Kasumi-1 (cell line): ENCODE measurements around the gene TSPAN11.
"Not testable (repeated sequence)": the region's sequence is repeated elsewhere in the genome, so short reads cannot be mapped to it uniquely, and the experiment has no call there.

Source experiments
- DNase-seq, 2 experiments: peaks; one replicate each; lab custom pipeline; 2025; lab: John Stamatoyannopoulos, UW

Gene TSPAN11

DNA sequence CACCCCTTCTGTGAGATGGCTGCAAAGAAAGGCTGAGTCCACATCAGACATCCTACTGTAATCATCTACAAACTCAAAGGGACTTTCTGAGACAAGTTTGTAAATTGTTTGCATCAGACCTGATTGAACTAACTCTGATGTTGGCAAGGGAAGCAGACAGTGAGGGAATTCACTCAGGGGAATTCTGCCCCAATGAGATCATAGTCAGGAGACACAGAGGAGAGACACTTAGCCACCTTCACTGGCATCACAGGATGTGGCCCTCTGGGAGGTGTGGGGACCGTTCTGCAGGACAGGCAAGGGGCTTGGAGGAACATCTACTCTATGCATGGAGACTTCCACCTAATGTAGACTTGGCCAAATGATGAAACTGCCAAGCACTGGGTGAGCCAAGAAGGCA lies 76.5 kb downstream of the TSPAN11 start:
- no peak for DNase-seq

DNA sequence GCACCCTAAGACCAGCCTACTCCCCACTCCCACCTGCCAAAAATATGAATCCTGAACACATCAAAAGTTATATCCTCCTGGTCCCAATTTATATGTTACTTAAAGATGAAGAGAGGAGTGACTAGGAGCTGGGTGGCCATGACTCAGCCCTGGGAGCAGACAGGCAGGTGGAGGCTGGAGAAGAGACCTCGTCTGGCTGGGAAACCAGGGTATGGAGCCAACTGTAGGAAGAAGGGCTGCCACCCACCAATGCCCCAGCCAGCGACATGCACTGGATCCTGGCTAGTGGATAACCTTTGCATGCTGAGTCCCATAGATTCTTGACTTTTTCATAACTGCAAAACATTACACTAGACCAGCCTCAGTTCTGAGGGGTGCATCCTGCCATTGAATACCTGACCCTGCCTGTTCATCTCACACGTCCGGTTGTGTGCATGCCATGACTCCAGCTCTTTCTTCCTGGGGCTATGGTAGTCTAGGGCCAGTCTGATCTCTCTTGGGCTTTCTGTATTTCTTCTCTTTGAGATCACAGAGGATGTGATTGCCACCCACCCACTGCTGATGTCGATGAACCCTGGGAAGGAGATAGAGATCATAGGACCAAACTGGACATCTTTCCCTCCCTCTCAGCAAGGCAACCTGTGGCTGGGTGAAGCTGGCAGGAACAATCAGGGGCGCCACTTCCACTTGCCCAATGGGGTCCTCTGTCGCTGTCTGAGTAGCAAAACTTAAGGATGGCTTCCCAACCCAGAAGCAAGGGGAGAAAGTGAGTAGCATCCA lies 77.5 kb downstream of the TSPAN11 start:
- no peak for DNase-seq

DNA sequence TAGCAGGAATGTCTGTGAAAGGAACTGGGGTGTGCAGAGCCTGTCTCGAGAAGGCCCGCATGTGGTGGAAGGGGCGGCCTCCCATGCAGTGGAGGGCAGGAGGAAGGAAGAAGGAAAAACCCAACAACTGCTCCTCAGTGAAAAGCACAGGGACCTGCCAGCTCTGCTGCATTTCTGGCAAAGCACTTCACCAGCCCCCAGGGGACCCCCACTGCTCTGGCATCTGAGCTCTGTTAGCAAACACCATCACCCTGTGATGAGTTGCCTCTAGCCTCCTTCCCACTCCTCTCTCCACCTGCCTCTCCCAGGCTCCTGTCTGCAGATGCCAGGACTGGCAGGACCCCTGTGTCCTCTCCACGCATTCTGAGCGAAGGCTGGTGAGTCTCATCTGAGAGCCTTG lies 78.1 kb downstream of the TSPAN11 start:
- no peak for DNase-seq

DNA sequence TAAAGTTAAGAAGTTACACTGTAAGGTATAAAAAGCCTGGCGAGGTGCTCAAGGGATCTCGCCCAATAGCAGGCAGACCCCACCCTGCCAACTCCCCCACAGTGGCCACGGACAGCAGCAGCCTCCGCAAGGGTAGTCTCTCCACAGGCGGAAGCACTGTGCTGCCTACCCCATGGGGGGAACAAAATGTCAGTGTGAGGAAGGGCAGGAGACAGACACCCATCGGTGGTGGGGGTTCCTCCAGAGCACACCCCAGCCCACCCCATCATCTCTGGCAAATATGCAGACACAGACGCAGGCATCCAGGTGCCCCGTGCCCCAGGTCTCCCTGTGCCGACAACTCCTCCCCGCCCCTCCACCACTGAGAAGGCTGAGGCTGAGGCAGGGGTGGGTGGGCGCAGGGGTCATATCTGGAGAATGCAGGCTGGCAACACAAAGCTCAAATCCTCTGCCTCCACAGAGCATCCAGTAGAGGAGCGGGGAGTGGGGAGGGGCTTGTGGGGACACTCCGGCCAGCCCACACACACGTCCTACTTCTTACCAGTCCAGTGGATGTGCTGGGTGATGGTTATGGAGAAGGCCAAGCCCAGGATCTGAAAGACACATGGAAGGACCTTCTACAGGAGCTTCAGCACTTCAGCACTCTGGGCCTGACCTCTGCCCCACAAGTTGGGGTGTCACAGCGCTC lies 78.9 kb downstream of the TSPAN11 start:
- no peak for DNase-seq

DNA sequence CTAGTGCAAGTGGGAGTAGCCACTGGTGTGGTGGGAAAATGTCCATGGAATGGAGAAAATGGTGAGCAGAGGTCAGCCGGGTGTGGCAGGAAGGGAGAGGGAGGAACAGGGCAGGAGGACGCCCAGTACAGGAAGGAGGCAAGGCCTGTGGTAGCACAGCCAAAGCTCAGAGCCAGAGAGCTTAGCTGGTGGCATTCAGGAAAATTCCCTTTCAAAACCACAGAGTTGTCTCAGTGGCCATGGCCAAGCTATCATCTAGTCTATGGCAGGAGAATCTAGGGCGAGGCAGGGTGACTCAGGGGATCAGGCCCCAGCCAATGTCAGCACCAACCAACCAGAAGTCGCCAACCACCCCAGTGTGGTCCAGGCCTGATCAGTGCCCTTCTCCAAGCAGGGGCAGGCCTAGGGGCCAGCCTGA lies 79.4 kb downstream of the TSPAN11 start:
- DNase-seq = no peak

DNA sequence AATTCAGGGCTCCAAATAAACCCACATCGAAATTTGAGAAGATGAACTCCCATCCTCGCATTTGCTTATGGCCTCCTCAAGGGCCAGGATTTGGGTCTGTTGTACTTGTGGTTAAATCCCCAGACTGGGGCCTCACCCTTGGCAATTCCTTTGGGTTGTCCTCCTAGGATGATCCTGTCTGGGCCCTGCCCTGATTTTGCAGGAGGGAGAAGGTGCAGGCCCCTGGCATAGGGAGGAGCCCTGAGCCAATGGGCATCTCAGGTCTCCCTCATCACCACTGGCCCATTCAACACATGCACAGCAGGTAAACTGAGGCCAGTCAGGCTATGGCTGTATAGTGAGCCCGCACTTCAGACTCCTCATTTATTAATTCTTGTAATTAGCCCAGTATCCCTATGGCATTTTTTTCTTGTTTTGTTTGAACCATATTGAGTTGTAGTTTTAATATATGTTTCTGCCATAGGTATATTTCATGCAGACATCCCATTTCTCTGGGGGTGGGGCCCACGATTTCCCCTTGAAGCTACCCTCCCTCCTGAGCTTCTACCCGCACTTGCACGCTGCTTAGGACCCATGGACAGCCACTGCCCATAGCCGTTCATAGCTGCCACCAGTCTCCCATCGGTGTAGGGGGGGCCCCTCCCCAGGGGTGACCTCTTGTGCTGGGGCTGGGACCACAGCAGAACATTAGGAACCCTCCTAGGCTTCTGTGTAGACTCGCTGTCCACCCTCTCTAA lies 80.0 kb downstream of the TSPAN11 start:
- DNase-seq = no peak

DNA sequence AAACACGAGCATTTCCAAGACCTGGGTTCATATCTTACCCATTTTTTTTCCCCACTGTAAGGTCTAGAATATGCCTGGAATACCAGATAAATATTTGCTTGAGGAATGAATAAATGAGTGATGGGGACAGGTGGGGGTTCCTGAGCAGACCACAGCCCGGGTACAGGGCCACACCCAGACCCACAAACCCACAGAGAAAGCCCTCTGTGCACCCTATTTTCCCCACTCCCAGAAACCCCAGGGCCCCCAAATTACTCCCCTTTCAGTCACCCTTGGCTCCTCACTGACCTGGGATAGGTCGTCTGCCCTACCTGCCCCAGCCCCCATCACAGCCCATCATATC lies 80.6 kb downstream of the TSPAN11 start:
- DNase-seq = no peak

DNA sequence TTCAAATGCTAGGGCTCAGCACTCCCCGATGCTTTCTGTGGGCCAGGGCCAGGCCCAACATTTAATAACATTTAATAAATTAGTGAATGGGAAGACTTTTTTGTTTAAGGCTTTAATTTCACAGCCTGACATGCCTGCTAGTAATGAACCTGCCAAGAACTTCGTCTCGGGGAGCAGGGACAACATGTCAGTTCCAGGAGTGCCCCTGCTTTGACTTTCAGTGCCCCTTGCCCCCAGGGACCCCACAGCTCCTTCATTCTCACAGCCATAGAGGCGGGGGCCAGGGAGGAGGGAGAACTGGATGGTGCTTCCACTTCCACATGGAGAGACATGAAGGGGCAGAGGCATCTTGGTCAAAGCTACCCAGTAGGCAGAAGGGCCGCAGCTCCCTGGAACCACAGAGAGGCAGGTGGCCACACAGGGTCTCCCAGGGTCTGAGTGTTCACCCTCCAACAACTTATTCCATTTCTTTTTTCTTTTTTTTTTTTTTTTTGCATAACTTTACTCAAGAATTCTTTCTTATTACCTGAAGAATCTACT lies 81.2 kb downstream of the TSPAN11 start:
- no peak for DNase-seq

DNA sequence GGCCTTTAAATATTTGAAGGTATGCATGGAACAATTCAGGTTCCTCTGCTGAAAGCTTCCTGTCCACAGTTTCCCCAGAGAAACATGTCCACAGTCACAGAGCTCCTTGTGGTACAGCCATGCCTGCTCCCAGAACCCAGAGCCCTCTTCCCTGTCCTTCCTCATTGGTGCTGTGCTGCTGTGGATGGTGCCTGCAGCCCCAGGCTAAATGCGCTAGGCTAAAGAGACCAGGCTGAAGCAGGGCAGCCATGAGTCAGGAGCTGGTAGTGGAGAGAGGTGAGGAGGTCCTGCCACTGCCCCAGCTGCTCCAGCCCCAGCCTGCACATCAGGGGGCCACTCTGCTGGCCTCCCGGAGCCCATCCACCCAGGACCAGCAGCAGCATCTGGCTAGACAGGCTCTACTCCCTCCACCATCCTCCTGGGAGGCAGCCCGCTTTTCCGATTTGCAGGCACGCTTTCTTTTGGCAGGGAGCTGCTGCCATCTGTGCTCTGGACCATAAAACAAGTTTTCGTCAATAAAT lies 81.8 kb downstream of the TSPAN11 start:
- DNase-seq = no peak

DNA sequence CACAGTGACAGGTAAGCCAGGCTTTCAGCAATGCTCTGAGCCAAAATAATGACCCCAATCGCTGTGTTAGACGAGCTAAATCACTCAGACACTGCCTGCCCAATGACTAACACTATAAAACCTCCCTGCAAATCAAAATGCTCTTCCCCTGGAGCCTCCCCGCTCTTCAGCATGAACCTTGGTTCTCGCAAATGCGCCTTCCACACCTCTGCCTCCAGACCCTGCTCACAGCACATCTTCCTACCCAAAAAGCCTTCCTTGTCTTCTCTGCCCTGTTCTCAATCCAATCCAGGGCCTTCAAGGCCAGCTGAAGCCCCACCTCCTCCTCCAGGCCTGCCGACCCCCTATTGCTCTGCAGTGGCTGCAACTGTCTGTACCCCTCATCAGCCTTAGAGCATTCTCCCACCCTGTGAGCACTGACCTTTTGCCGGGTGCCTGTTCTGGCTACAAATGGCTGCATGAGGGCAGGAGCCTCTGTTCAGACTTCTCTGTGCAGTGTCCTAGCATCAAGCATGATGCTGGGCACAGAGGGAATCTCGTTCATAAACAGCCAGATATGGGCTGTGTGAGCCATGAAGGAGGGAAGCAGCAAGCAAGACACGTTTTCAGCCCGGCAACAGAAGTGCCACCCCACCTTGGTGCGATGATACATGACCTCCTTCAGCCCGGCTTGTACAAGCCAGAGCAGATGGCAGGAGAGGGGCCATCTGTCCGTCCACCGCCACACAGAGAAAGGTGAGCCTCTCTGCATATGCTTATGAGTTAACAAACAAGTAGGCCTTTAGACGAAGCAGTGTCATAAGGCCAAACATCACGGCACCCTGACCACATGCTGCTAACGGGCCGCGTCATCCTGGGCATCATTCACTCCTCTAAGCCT lies 82.7 kb downstream of the TSPAN11 start:
- DNase-seq = no peak

DNA sequence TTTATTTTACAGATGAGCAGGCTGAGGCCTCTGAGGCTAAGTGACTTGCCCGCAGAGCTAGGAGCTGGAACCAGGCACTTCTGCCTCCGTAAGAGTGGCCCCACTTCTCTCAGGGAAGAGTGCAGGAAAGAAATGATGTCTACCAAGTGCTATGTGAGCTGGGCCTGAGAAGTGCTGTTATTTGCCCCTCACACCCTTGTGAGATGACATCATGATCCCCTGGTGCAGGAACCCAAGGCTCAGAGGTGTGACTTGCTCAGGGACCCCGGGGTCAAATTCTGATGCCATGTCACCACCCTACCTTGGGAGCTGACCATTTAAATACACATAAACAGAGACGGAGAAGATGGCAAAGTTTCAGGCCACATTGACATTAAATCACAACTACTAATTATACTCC lies 83.4 kb downstream of the TSPAN11 start:
- no peak for DNase-seq

DNA sequence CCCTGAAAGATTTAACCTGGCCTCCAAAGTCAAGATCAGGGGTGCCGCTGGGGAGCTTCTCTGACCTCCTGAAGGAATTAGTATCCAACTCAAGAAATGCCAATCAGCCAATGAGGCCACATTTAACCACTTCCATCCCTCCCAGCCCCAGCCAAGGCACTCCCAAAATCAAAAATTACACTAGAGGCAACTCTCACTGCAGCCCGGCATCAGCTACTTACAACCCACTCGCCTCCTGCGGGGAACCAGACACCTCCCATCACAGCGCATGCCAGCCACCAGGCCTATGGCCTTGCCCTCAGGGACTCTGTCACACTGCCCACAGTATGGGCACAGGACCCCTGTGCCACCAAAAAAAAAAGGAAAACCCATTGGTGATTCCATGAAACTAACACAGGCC lies 84.8 kb downstream of the TSPAN11 start:
- no peak for DNase-seq

DNA sequence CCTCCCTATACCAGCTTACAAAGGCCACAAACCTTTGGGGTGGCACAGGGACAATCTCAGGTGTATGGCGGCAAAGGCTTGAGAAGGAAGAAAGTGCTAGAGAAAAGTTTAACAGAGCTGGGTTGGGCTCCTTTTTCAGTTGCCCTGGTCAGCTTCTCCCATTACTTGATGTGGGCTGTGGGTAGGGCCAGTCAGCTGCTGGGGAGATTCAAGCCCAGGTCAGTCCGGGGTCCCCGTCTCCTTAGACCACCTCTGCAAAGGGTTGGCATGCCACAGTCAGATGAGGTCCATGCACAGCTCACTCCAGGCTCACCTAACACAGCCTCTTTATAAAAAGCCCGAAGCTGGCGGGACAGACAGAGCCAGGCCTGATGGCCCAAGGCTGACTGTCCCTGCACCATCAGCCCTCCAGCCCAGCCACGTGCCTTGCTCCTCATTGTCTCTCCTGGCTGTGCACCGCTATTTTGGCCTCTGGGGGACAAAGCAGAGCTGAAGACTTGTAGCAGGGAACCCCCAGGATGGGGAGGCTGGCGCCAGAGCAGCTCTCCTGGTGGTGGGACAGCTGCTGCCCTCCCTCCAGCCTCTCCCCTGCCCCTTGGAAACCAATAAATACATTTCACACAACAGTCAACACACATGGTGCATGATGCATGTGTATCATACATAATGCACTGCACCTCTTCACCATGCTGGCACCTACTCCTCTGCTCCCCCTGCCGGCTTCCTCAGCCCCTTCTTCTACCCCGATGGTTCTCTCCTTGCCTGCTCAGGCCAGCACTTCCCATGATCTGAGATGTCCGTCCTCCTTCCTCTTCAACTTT lies 85.4 kb downstream of the TSPAN11 start:
- DNase-seq = peak in 1 of 2 experiments; percentile 23

DNA sequence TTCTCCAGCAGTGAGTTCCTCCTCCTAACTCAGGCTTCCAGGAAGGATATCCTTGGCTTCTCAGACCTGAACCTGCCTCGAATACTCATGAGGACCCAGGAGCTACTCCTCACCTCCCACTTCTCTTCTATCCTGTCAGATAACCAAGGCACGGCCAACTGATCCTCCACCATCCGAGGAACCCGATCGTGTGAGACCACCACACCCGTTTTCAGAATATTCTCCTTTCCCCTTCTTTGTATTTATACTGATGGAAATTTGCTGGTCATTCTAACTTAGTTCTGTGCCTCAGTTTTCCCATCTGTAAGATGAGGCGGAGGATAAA lies 86.0 kb downstream of the TSPAN11 start:
- DNase-seq = not testable (repeated sequence)

DNA sequence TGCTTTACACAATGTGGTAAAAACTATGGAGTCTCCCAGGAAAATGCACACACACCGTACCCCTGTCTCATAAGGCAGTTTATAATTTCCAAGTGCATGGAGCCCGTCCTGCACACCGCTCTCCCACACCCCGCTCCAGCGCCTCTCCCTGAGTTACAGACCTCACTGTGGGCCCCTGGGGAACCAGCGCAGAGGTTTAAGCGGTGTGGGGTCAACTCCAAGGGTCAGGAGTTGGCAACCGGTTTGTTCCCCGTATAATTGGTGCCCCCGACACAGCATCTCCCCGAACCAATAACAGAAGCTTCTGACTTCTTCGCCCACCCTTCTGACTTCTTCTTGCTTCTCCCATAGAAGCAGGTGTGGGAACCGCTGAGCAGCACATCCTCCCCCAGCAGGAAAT lies 88.7 kb downstream of the TSPAN11 start:
- DNase-seq = no peak

DNA sequence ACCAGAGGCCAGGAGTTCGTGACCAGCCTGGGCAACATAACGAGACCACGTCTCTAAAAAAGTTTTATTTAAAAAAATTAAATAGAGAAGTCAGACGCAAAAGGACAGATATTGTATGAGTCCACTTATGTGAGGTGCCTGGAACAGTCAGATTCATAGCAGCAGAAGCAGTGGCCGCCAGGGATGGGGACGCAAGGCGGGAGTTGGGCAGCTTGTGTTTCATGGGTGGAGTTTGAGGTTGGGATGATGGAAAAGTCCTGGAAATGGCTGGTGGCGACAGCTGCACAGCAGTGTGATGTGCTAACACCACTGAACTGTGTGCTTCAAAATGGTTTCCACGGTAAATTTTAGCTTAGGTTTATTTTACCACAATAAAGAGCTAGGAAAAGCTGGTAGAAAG lies 89.5 kb downstream of the TSPAN11 start:
- no peak for DNase-seq

DNA sequence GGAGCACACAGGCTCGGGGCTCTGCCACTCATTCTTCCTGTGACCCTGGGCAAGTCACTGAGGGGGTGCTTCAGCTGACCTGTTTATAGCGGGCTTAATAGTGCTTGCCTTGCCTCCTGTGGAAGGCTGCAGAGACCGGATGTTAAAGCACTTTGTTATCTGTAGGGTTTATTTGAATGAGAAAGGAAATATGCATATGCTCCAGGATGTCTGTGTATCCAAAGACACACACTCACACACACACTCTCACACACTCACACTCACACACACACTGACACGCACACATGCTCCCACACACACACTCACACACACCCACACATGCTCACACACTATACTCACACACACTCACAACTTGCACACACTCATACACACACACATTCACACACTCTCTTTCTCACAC lies 91.0 kb downstream of the TSPAN11 start:
- DNase-seq = no peak

DNA sequence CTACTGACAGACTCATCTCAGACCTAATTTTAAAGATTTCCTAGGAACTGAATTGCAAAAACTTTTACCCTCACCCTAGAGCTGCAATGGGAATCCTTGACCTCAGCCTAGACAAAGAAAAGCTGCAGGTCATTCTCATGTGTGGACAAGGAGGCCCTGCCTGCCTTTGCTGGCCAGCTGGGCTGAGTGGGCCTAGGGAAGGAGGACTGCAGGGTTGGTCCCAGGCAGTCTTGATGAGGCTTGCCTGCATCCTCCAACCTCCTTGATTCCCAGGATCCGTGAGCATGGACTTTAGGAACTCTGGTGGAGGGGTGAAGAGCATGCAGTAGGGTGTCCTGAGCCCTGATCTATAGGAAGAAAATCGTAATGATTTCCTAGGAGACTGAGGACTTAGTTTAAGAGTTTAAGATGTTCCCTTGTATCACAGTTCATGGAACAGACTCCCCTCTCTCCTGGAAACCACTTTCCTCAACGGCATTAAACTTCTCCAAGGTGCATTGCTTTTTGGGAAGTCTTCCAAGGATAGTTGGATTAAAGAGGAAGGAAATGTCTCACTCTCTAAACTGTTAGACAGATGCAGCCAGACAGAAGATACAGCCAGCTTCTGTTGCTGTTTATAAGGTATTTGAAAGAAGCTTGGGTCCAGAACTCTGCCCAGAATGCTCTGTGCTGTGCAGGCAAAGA lies 91.7 kb downstream of the TSPAN11 start:
- DNase-seq = peak; percentile 11 to 13

DNA sequence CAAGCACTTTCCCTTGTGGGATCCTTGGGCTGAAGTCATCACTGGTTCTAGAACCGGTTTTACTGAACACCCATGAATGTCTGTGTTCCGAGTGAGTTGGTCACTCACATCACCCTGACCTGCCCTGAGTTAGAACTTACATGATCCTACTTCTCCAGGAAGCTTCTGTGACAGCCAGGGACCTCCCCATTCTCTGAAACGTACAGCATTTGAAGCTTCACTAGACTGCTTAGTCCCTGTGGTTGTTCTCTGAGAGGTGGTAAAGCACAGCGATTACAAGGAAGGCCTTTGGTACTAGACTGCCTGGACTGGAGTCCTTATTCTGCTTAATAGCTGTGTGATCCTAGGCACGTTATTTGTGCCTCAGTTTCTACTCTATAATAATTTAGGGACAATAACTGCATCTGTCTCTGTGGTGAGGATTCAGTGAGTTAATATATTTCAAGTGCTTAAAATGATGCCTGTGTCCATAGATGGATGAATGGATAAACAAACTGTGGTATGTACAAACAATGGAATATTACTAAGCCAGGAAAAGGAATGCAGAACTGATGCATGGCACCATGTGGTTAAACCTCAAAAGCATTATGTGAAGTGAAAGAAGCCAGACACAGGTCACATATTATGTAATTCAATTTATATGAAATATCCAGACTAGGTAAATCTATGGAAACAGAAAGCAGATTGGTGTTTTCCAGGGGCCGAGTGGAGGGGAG lies 92.4 kb downstream of the TSPAN11 start:
- DNase-seq = no peak

DNA sequence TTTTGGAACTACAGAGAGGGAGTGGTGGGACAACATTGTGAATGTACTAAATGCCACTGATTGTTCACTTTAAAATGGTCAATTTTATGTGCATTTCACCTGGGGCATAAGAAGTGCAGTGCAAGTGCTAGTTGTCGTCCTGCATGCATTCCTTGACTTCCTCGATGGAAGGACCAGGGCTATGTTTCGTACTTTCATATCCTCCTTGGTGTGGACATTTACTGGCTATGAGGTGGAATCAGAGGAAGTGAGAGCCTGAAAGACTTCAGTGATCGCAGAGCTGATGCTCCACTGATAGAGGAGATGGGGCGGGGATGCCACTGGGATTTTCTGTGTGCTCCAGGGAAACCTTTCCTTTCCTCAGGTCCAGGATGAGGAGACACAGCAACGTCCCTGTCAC lies 93.0 kb downstream of the TSPAN11 start:
- no peak for DNase-seq
